Large intestine (tissue), 3 donors: ENCODE measurements around the gene MAP3K12. TPM values are rescaled to one million over a fixed set of nuclear protein-coding genes. Genes with fewer than 3 reads are reported as not detected.
"Not testable (repeated sequence)": the region's sequence is repeated elsewhere in the genome, so short reads cannot be mapped to it uniquely, and the experiment has no call there.

ENCODE experiments used
- DNase-seq, 2 donors: peaks; one replicate each; pipeline versions ENCODE4 v3.0.0 to v3.0.0-alpha.2; 2013
- H3K27ac ChIP-seq: one replicate; pipeline ENCODE4 v1.5.1; 2013; ENCODE audit warnings: low read length
- H3K27me3 ChIP-seq: 2 replicates; pipeline ENCODE4 v1.6.1; 2013; ENCODE audit warnings: low read length; ENCODE audit not compliant: control insufficient read depth, insufficient read depth
- H3K36me3 ChIP-seq: 2 replicates; pipeline ENCODE4 v1.6.1; 2013; ENCODE audit warnings: low read length; ENCODE audit not compliant: control insufficient read depth, insufficient read depth
- H3K4me1 ChIP-seq: one replicate; pipeline ENCODE4 v1.6.1; 2013; ENCODE audit warnings: low read length; ENCODE audit not compliant: control insufficient read depth, insufficient read depth
- H3K4me3 ChIP-seq: one replicate; pipeline ENCODE4 v1.5.1; 2013; ENCODE audit warnings: low read length
- H3K9me3 ChIP-seq: one replicate; pipeline ENCODE4 v1.6.1; 2013; ENCODE audit warnings: mild to moderate bottlenecking, low read depth, low read length, moderate library complexity; ENCODE audit not compliant: control insufficient read depth
- WGBS: methylation state at CpG from one replicate; pipeline ENCODE4 v1.1.5; 2013; ENCODE audit warnings: low lambda C conversion rate; ENCODE audit not compliant: insufficient coverage; 5-methylcytosine and 5-hydroxymethylcytosine counted together
- polyA plus RNA-seq: library from polyadenylated mRNA; unstranded; fragments of 120-200 nt; gene quantifications from one replicate; pipeline ENCODE4 v1.2.1, GENCODE V29; 2013

Gene MAP3K12
- polyA plus RNA-seq, 1 donor: 13.7 TPM

GRCh38 chr12:53481458-53481857, 17.8 kb downstream of the MAP3K12 start:
- H3K27ac ChIP-seq, H3K27me3 ChIP-seq, H3K4me3 ChIP-seq, H3K9me3 ChIP-seq, DNase-seq: not testable (repeated sequence)
- H3K36me3 ChIP-seq: peaks cover 92% of the 10 kb centered on the region
- H3K4me1 ChIP-seq: peaks cover 17% of the 10 kb centered on the region
- 92% methylated on average over 2 of the region's 6 CpGs for WGBS

GRCh38 chr12:53480491-53481442, 18.5 kb downstream of the MAP3K12 start:
- no peaks in the 10 kb centered on the region for H3K27me3 ChIP-seq
- no peak for DNase-seq
- peaks cover 92% of the 10 kb centered on the region for H3K36me3 ChIP-seq
- no peak overlapping the region for H3K4me3 ChIP-seq
- no CpG with 5 or more reads among the region's 12 CpGs for WGBS
- H3K27ac ChIP-seq: no peak overlapping the region
- H3K4me1 ChIP-seq: peaks cover 17% of the 10 kb centered on the region
- peaks cover 2% of the 10 kb centered on the region for H3K9me3 ChIP-seq

- Histone ChIP-seq H3K36me3 (peaks cover 94% of the 10 kb centered on the region), H3K9me3 (peaks cover 2% of the 10 kb centered on the region), H3K27ac (no peak overlapping the region), H3K4me3 (no peak overlapping the region), H3K27me3 (no peaks in the 10 kb centered on the region), H3K4me1 (peaks cover 21% of the 10 kb centered on the region)
- WGBS: 83% methylated on average over 2 of the region's 5 CpGs
- no peak for DNase-seq
Observed at GRCh38 chr12:53479331-53479730, 19.9 kb downstream of the MAP3K12 start.

- no peak for DNase-seq
- H3K9me3 ChIP-seq: peaks cover 2% of the 10 kb centered on the region
- H3K27ac ChIP-seq: no peak overlapping the region
- no peaks in the 10 kb centered on the region for H3K27me3 ChIP-seq
- H3K4me3 ChIP-seq: no peak overlapping the region
- H3K4me1 ChIP-seq: peaks cover 18% of the 10 kb centered on the region
- WGBS: 33% methylated on average over 1 of the region's 1 CpG
- H3K36me3 ChIP-seq: peaks cover 93% of the 10 kb centered on the region
Observed at GRCh38 chr12:53478865-53479264, 20.4 kb downstream of the MAP3K12 start.

- H3K27ac ChIP-seq: no peak overlapping the region
- H3K9me3 ChIP-seq: no peaks in the 10 kb centered on the region
- peaks cover 5% of the 10 kb centered on the region for H3K4me1 ChIP-seq
- H3K36me3 ChIP-seq: peaks cover 92% of the 10 kb centered on the region
- no peak overlapping the region for H3K4me3 ChIP-seq
- H3K27me3 ChIP-seq: no peaks in the 10 kb centered on the region
- DNase-seq: no peak
- WGBS: no CpG with 5 or more reads among the region's 2 CpGs
Observed at GRCh38 chr12:53476769-53477209, 22.5 kb downstream of the MAP3K12 start.

- no peak overlapping the region for H3K4me3 ChIP-seq
- no peaks in the 10 kb centered on the region for H3K9me3 ChIP-seq
- DNase-seq: no peak
- H3K36me3 ChIP-seq: peaks cover 91% of the 10 kb centered on the region
- peaks cover 5% of the 10 kb centered on the region for H3K4me1 ChIP-seq
- WGBS: 55% methylated on average over 4 of the region's 13 CpGs
- H3K27me3 ChIP-seq: no peaks in the 10 kb centered on the region
- no peak overlapping the region for H3K27ac ChIP-seq
Observed at GRCh38 chr12:53474819-53475218, 24.4 kb downstream of the MAP3K12 start.

GRCh38 chr12:53474077-53474476, 25.2 kb downstream of the MAP3K12 start:
- Histone ChIP-seq H3K27ac (no peak overlapping the region), H3K36me3 (peaks cover 93% of the 10 kb centered on the region), H3K9me3 (no peaks in the 10 kb centered on the region), H3K4me1 (peaks cover 5% of the 10 kb centered on the region), H3K4me3 (no peak overlapping the region), H3K27me3 (no peaks in the 10 kb centered on the region)
- WGBS: no CpG with 5 or more reads among the region's 2 CpGs
- DNase-seq: no peak

- no peak for DNase-seq
- no peak overlapping the region for H3K4me3 ChIP-seq
- no peak overlapping the region for H3K27ac ChIP-seq
- WGBS: no CpG with 5 or more reads among the region's 1 CpG
- H3K27me3 ChIP-seq: no peaks in the 10 kb centered on the region
- peaks cover 5% of the 10 kb centered on the region for H3K4me1 ChIP-seq
- H3K36me3 ChIP-seq: peaks cover 94% of the 10 kb centered on the region
- H3K9me3 ChIP-seq: no peaks in the 10 kb centered on the region
Observed at GRCh38 chr12:53472056-53472582, 27.1 kb downstream of the MAP3K12 start.

- Histone ChIP-seq H3K4me3 (no peak overlapping the region), H3K9me3 (no peaks in the 10 kb centered on the region), H3K27ac (no peak overlapping the region), H3K4me1 (no peaks in the 10 kb centered on the region), H3K36me3 (peaks cover 94% of the 10 kb centered on the region), H3K27me3 (no peaks in the 10 kb centered on the region)
- no CpG with 5 or more reads among the region's 1 CpG for WGBS
- DNase-seq: no peak
Observed at GRCh38 chr12:53468282-53468681, 31.0 kb downstream of the MAP3K12 start.

GRCh38 chr12:53467880-53468279, 31.4 kb downstream of the MAP3K12 start:
- WGBS: no CpG with 5 or more reads among the region's 2 CpGs
- Histone ChIP-seq H3K27ac (no peak overlapping the region), H3K9me3 (no peaks in the 10 kb centered on the region), H3K27me3 (no peaks in the 10 kb centered on the region), H3K4me1 (no peaks in the 10 kb centered on the region), H3K36me3 (peaks cover 96% of the 10 kb centered on the region), H3K4me3 (no peak overlapping the region)
- DNase-seq: no peak
